Daoy (cell line): ENCODE data around the gene CHST8. TPM values are rescaled to one million over a fixed set of nuclear protein-coding genes. Genes with fewer than 3 reads are reported as not detected.
A peak's percentile ranks its signal among the peaks of the same experiment; 100 is the strongest.

ENCODE experiments used
- DNase-seq: peaks from one replicate; pipeline ENCODE4 v3.0.0-alpha.2; 2015; ENCODE audit warnings: low read depth
- total RNA-seq: library from RNA; depleted of rRNA; stranded (reverse); fragments of >200 nt; shearing (Covaris generic); gene quantifications from 2 replicates; pipeline ENCODE4 v1.2.3, GENCODE V29; 2014

Gene CHST8
- total RNA-seq, 1 experiment from 2014 or later = 0.29 TPM

- DNase-seq = no peak
Measured at GRCh38 chr19:33736787-33737186, 115.0 kb downstream of the CHST8 start.

DNA sequence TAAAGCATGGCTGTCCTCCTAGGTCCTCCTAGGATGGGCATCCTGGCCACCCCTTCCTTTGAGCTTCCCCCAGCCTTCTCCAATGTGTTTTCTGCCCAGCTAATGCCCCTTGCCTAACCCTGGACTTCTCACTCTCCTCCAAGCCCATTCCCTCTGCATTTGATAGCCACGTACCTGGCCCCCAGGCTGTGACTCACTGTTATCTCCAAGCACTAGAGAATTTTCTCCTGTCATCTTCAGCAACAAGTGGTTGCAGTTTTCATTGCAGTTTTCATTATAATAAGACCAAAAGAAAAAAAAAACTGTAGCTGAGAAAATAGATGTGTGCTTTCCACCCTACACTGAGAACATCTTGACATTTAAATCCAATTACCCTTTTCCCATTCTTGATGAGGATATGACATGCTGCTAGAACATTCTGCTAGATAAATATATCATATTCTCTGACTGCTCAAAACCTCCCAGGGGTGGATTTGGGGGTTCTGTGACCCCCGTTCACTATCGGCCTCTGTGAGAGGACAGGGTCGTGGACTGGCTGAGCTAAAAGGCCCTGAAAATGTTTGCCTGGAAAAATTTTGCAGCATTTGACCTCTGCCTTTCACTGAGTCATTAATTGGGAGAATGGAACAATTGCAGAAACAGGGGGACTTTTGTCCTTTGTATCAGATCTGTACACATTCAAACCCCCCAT lies 116.1 kb downstream of the CHST8 start:
- no peak for DNase-seq

DNA sequence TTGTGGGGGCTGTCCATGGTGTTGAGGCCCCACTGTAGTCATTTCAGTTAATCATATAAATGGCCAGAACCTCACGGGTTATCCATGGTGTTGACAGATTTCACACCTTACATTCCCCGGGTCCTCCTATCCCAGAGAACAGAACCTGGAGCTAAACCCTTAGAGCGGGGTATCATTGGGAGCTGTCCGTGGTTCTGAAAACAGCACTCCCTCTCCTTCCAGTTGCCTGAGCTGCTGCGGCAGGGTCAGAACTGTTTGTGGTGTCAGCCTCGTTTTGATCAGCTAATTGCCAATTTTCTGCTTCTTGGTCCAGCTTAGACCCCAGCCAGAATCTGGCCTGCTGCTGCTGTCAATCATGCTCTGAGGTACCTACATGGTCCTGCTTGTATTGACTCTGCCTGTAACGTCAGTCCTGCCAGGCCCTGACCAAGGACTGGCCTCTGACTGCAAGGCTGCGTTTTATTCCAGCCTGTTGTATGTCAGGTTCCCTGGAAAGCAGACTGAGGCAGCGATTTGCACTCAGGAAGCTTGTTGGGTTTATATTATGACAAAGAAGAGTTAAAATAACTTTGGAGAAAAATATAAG lies 119.2 kb downstream of the CHST8 start:
- peak; percentile 44 for DNase-seq

- DNase-seq = no peak
Measured at GRCh38 chr19:33745297-33745696, 123.5 kb downstream of the CHST8 start.

GRCh38 chr19:33746159-33746558 lies 124.4 kb downstream of the CHST8 start:
- no peak for DNase-seq

- DNase-seq = no peak
Measured at GRCh38 chr19:33747273-33747672, 125.5 kb downstream of the CHST8 start.

GRCh38 chr19:33748231-33748630 lies 126.5 kb downstream of the CHST8 start:
- DNase-seq = no peak

DNA sequence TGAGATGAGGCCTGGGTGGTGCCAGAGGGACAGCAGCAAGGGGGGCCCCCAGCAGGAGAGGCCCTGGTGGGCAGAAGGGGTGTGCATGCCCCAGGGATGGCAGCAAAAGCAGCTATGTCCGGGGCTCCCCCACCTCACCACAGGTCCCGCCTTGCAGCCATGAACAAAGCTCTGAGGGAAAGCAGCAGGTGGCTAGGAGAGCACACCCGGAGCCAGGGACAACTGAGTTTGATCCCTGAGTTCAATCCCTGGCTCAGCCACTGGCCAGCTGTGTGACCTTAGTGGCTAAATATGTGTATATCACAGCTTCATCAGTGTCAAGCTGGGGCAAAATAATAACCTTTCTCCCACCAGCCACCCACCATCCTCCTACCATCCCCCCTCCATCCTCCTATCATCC lies 127.3 kb downstream of the CHST8 start:
- no peak for DNase-seq

DNA sequence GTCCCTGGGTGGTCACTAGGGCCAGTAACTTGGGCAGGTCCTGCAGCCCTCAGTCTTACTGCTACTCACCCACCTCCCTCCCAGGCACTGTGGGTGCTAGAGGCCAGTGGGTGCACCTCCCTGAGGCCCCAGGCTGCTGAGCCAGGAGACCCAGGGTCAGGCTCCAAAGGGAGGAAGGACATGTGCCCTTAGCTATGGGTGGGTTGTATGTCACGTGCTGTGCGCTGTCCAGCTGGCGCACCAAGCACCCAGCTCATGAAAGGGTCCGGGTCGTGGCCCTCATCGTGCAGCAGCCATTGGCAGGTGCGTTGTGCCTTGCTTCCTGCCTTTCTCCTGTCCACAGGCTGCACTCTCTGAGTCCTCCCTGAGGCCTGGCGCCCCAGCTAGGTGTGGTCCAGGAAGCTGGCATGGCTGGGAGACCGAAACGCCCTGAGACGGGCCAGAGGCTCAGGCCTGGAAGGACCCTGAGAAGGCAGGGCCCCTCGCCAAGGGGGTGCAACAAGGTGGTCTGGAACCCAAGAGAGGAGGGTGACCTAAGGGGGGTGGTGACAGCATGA lies 127.9 kb downstream of the CHST8 start:
- no peak for DNase-seq

DNA sequence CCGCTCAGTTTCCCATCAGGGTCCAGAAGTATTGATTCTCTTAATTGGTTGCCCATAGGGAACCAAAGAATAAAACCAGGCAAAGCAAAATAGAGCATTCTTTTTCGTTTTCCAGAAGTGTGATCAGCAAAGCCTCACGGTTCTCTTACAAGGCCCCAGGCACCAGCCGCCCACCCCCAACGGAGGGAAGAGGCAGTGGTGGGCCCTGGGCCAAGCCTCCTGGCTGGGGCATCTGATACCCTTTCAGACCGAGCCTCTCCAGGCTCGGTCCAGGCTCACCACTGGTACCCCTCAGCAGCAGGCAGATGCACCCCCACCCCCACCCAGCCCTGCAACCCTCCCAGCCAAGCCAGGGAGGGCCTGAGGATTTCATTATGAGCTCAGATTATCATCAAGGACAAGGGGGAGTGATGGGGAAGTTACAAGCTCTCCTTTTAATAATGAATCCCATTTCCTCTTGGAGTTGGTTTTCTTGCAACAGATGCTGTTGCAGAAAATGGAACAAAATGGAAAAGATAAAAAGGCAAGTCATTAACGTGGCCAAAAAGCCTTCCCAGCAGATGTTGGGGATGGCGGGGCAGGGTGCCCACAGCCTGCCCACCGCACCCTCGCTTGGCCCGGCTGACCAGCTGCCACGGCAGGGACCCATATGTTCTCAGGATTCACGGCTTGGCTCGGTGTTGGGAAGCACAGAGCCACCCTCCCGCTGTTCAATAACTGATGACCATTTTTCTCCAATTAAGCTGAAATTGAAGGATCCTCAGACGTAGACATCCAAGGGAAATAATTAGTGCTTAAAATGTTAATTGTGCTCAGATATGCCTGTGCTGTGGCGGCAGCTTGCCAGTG lies 129.1 kb downstream of the CHST8 start:
- DNase-seq = no peak

DNA sequence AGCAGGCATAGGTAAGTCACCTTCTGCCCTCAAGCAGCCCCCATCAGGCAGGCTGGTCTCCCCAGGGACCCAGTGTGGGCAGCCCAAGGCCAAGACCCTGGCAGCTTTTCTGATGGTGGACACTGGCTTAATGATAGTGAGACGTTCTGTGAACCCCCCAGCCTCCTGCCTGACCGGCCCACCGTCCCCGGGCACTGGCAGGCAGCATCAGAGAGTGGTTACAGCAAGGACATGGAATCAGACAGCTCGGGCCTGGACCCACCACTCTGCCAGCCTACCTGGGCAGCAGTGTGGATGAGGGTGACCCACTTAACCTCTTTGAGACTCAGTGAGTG lies 129.7 kb downstream of the CHST8 start:
- DNase-seq = no peak

GRCh38 chr19:33752018-33752800 lies 130.5 kb downstream of the CHST8 start:
- no peak for DNase-seq

GRCh38 chr19:33752945-33753344 lies 131.2 kb downstream of the CHST8 start:
- DNase-seq = no peak

DNA sequence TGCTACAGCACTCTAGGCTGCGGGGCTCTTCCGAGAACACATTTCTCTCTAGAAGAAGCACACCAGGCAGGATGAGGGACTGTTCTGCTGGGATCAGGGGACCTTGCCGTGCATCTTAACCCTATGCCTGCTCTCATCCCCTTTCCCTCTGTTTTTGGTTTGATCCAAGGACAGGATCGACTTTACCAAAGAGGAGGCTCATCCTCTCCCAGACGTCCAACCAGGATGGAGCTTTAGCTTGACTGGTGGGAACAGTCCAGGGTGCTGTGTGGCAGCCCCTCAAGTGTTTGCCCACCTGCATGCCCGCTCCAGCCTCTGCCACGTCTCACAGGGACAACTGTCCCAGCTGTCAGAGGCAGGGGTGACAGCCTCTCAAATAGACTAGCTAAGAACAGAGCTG lies 132.6 kb downstream of the CHST8 start:
- DNase-seq = no peak

- no peak for DNase-seq
Measured at GRCh38 chr19:33755099-33756035, 133.6 kb downstream of the CHST8 start.

GRCh38 chr19:33756177-33756576 lies 134.4 kb downstream of the CHST8 start:
- no peak for DNase-seq

DNA sequence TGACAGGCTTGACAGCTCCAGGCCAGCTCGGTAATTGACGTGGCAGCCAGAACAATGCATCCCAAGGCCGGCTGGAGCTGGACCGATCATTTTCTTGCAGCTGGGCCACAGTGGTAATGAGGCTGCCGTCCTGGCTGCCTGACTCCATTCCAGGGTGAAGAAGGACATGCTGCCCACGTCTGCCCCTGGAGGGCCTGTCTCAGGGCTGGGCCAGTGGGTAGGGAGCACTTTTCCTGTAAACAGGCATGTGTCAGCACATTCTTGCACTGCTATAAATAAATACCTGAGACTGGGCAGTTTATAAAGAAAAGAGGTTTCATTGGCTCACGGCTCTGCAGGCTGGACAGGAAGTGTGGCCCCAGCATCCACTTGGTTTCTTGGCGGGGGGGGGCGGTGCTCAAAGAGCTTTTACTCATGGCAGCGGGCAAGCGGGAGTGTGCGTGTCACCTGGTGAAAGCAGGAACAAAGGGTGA lies 136.8 kb downstream of the CHST8 start:
- peak; percentile 39 for DNase-seq

DNA sequence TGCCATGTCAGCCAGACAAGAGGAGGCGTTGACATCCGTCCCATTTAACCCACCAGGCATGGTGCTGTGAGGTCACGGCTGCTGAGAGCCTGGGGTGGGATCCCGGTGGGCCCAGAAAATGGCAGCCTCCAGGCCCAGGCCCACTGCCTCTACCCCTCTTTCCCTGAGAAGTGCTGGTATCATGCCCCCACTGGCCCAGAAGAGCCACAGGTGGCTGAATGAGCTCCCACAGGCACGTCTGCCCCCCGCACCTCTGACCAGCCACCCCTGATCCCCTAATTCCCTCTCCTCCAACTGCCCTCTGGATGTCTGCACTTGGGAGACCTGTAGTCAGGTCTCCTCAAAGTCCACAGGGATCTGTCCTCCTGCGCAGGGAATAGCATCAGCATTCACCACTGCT lies 137.6 kb downstream of the CHST8 start:
- DNase-seq = no peak

DNA sequence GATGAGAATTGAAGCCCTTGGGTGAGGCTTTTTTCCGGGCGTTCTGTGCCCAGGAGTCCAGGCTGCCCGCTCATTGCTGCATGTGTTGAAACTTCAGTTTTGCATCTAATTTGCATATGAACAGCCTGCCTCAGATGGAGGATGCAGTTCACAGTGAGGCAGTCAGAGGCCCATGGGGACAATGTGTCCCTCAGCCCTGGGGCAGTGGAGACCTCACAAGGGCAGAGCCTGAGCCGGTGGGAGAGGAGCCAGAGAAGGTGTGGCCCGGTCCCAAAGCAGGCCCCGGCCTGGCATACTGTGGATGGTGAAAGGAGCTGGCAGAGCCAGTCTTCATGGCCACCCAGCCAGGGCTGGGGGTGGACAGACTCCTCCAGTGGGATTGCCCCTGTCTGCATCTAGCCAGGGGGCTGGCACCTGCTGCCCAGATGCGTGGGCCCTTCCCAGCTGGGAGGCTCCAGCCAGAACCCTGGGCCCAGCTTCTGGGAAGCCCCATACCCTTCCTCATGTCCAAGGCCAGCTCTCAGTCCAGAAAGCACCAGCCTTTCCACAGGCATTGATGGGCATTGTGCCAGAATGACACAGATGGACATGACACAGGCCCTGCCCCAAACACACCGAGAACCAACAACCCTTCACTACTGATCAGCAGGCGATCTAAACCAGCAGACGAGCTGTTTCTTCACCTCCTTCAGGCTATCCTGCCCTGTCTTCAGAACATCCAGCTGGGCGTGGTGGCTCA lies 142.0 kb downstream of the CHST8 start:
- no peak for DNase-seq

DNA sequence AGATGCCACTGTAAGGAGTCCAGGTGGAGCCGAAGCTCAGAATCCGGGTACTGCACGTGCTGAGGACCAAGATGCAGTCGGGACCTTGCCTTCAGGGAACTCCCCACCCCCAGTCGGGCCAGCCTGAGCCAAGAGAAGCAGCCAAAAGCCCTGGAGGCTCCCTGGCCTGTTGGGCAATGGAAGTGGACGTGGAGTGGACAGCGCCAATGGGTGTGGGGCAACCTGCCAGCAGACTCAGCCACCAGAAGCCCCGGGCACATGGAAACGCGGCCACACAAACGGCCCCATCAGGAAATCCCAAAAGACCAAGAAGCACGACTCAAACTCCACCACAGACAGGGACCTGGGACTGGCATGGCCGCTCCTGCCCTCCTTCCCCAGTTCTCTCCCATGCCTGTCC lies 144.9 kb downstream of the CHST8 start:
- no peak for DNase-seq
